OCI-LY1 (cell line): Measurements from ENCODE around the gene VCX2.

ENCODE experiments used
- EZH2 ChIP-seq: fragments of 200-600 bp; sonication (generic), shearing (Covaris generic); IDR thresholded peaks from 2 replicates; pipeline ENCODE4 v1.8.0; 2017; ENCODE audit warnings: borderline replicate concordance, mixed run types, mild to moderate bottlenecking, antibody characterized with exemption, low read length, moderate library complexity, mixed read lengths
- TF ChIP-seq, protein P1 (sequence below): fragments of 200-600 bp; sonication (generic), shearing (Covaris generic); IDR thresholded peaks from 2 replicates; pipeline ENCODE4 v1.5.1; 2017; ENCODE audit warnings: mild to moderate bottlenecking, antibody characterized with exemption, low read length, moderate library complexity, mixed read lengths

DNA sequence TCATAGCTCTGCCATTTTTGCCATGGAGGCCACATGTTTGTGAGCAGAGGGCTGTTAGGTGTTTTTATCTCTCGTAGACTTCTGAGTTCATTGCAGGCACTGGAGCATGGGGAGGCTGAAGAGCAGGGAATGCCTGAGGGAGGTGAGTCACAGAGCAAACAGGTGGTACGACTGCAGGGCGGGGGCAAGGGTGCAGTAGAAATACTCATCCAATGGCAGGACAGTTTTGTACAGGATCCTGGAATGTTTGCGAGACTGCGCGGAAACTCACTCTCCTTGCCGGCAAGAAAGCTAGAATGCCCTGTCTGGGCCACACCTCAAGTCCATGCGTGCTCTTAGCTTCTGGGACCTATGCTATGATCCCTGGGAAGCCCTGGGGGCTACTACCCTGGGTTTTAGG, 20.0 kb upstream of the VCX2 start:
- TF ChIP-seq, protein P1, sequence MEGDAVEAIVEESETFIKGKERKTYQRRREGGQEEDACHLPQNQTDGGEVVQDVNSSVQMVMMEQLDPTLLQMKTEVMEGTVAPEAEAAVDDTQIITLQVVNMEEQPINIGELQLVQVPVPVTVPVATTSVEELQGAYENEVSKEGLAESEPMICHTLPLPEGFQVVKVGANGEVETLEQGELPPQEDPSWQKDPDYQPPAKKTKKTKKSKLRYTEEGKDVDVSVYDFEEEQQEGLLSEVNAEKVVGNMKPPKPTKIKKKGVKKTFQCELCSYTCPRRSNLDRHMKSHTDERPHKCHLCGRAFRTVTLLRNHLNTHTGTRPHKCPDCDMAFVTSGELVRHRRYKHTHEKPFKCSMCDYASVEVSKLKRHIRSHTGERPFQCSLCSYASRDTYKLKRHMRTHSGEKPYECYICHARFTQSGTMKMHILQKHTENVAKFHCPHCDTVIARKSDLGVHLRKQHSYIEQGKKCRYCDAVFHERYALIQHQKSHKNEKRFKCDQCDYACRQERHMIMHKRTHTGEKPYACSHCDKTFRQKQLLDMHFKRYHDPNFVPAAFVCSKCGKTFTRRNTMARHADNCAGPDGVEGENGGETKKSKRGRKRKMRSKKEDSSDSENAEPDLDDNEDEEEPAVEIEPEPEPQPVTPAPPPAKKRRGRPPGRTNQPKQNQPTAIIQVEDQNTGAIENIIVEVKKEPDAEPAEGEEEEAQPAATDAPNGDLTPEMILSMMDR: no peak
- no peak for TF ChIP-seq EZH2
